Progenitor cell of endocrine pancreas (in vitro differentiated cells): ENCODE results near the gene NMS. TPM values are rescaled to one million over a fixed set of nuclear protein-coding genes. Genes with fewer than 3 reads are reported as not detected.

Source experiments
- DNase-seq: peaks from one replicate; pipeline ENCODE4 v3.0.0; 2021; ENCODE audit warnings: low spot score; ENCODE audit not compliant: unreplicated experiment
- H3K27ac Mint-ChIP-seq: 2 replicates; pipeline ENCODE4 v1.8.0; 2021; ENCODE audit warnings: mild to moderate bottlenecking, moderate library complexity, mixed read lengths
- H3K27me3 Mint-ChIP-seq: 2 replicates; pipeline ENCODE4 v1.8.0; 2021; ENCODE audit warnings: mixed read lengths
- H3K36me3 Mint-ChIP-seq: 2 replicates; pipeline ENCODE4 v1.8.0; 2022; ENCODE audit warnings: mixed read lengths; ENCODE audit not compliant: insufficient read depth
- H3K4me1 Mint-ChIP-seq: 2 replicates; pipeline ENCODE4 v1.8.0; 2021; ENCODE audit warnings: low read depth, mixed read lengths
- H3K4me3 Mint-ChIP-seq: 2 replicates; pipeline ENCODE4 v1.8.0; 2021; ENCODE audit warnings: low read depth, mild to moderate bottlenecking, moderate library complexity, mixed read lengths
- H3K9me3 Mint-ChIP-seq: 2 replicates; pipeline ENCODE4 v1.8.0; 2021; ENCODE audit warnings: low read depth, mixed read lengths
- CTCF ChIP-seq: fragments of 200-600 bp; sonication (generic); IDR thresholded peaks from one replicate; pipeline ENCODE4 v1.5.0; 2021; ENCODE audit warnings: antibody characterized with exemption, mild to moderate bottlenecking; ENCODE audit not compliant: unreplicated experiment
- total RNA-seq: library from RNA; stranded (reverse); gene quantifications from 2 replicates; pipeline ENCODE4 v1.2.1, GENCODE V29; 2021

The NMS gene
- total RNA-seq, 1 donor from 2014 or later: not detected

GRCh38 chr2:100509066-100509465 lies 38.8 kb downstream of the NMS start:
- H3K9me3 Mint-ChIP-seq: peaks cover 14% of the 10 kb centered on the region
- no peak for DNase-seq
- H3K27me3 Mint-ChIP-seq: peaks cover 6% of the 10 kb centered on the region
- H3K36me3 Mint-ChIP-seq: no peaks in the 10 kb centered on the region
- H3K4me3 Mint-ChIP-seq: no peak overlapping the region
- no peak overlapping the region for H3K27ac Mint-ChIP-seq
- TF ChIP-seq CTCF: no peak
- H3K4me1 Mint-ChIP-seq: no peaks in the 10 kb centered on the region

- H3K4me1 Mint-ChIP-seq: no peaks in the 10 kb centered on the region
- H3K4me3 Mint-ChIP-seq: no peak overlapping the region
- no peaks in the 10 kb centered on the region for H3K9me3 Mint-ChIP-seq
- H3K27me3 Mint-ChIP-seq: peaks cover 19% of the 10 kb centered on the region
- H3K27ac Mint-ChIP-seq: no peak overlapping the region
- DNase-seq: no peak
- no peaks in the 10 kb centered on the region for H3K36me3 Mint-ChIP-seq
- no peak for TF ChIP-seq CTCF
Observed at GRCh38 chr2:100513650-100514049, 43.4 kb downstream of the NMS start.

- H3K27me3 Mint-ChIP-seq: peaks cover 16% of the 10 kb centered on the region
- DNase-seq: no peak
- H3K36me3 Mint-ChIP-seq: no peaks in the 10 kb centered on the region
- no peak overlapping the region for H3K27ac Mint-ChIP-seq
- H3K4me3 Mint-ChIP-seq: no peak overlapping the region
- no peaks in the 10 kb centered on the region for H3K9me3 Mint-ChIP-seq
- H3K4me1 Mint-ChIP-seq: peaks cover 6% of the 10 kb centered on the region
- TF ChIP-seq CTCF: no peak
Observed at GRCh38 chr2:100517556-100517955, 47.3 kb downstream of the NMS start.

- Mint-ChIP-seq H3K36me3 (no peaks in the 10 kb centered on the region), H3K27ac (no peak overlapping the region), H3K4me1 (peaks cover 6% of the 10 kb centered on the region), H3K4me3 (no peak overlapping the region), H3K27me3 (peaks cover 16% of the 10 kb centered on the region), H3K9me3 (no peaks in the 10 kb centered on the region)
- no peak for TF ChIP-seq CTCF
- DNase-seq: no peak
Observed at GRCh38 chr2:100518801-100519200, 48.5 kb downstream of the NMS start.

GRCh38 chr2:100520224-100520623 lies 49.9 kb downstream of the NMS start:
- Mint-ChIP-seq H3K4me3 (no peak overlapping the region), H3K9me3 (no peaks in the 10 kb centered on the region), H3K27ac (no peak overlapping the region), H3K4me1 (peaks cover 6% of the 10 kb centered on the region), H3K27me3 (peaks cover 16% of the 10 kb centered on the region), H3K36me3 (no peaks in the 10 kb centered on the region)
- no peak for TF ChIP-seq CTCF
- no peak for DNase-seq

- no peak for TF ChIP-seq CTCF
- Mint-ChIP-seq H3K4me3 (no peak overlapping the region), H3K27me3 (peaks cover 17% of the 10 kb centered on the region), H3K36me3 (no peaks in the 10 kb centered on the region), H3K27ac (no peak overlapping the region), H3K9me3 (no peaks in the 10 kb centered on the region), H3K4me1 (peaks cover 6% of the 10 kb centered on the region)
- DNase-seq: no peak
Observed at GRCh38 chr2:100522430-100522829, 52.1 kb downstream of the NMS start.
